ENCODE results near the gene CARMIL3.

The CARMIL3 gene

GRCh38 chr14:24117179-24117578, 65.4 kb downstream of the CARMIL3 start:
- DNase-seq (ENCODE audit: low spot score in 2 of 2) (no peak), ATAC-seq (no peak)
- H3K9me3 Mint-ChIP-seq, result no peaks in the 10 kb centered on the region
- H3K4me3 Mint-ChIP-seq, result no peak overlapping the region
- peak overlapping the region; percentile 8 for H3K27ac Mint-ChIP-seq
- H3K36me3 Mint-ChIP-seq, result peaks cover 84% of the 10 kb centered on the region
- H3K4me1 Mint-ChIP-seq, result peaks cover 24% of the 10 kb centered on the region
